ENCODE data around the gene DNAH9. TPM values are rescaled to one million over a fixed set of nuclear protein-coding genes. Genes with fewer than 3 reads are reported as not detected.

Gene DNAH9
- total and polyA plus RNA-seq, 2 of the 8 experiments (the other 6 are each of a cell fraction or from before 2014, with no cell fraction given), result 0.21 to 0.86 TPM

- TF ChIP-seq CHD7 (IDR thresholded peaks at IDR 0.05; ENCODE audit: insufficient replicate concordance, low read length), result no peak
- no peak for TF ChIP-seq FOSL1 (IDR thresholded peaks at IDR 0.05; ENCODE audit: insufficient read depth, low read depth, low read length)
- TF ChIP-seq YY1 (IDR thresholded peaks at IDR 0.05; ENCODE audit: low read depth, low read length), result no peak
- no peak for TF ChIP-seq TAF7 (optimal IDR thresholded peaks at IDR 0.05; ENCODE audit: borderline replicate concordance, low read depth, low read length)
- no peak for TF ChIP-seq EGR1 (IDR thresholded peaks at IDR 0.05; ENCODE audit: borderline replicate concordance, low read depth, low read length)
- no peak for TF ChIP-seq JUN (IDR thresholded peaks at IDR 0.05; ENCODE audit: low read depth, low read length)
Measured at GRCh38 chr17:11622492-11622891, 24.2 kb downstream of the DNAH9 start (continued).

Measured in H1 (cell line).